A673 (cell line): Measurements from ENCODE around the gene RPS21. TPM values are rescaled to one million over a fixed set of nuclear protein-coding genes. Genes with fewer than 3 reads are reported as not detected.

Experiments
- BruUV-seq: library from RNA; stranded (reverse); fragments of 400-500 nt; replicated peaks from 2 replicates; lab custom pipeline; 2021; lab: Mats Ljungman, UMichigan
- CTCF ChIA-PET: fragments of 300-600 bp; sonication (Branson Sonifier 250); formaldehyde crosslinking; loops from one replicate; lab custom pipeline; 2022; ENCODE audit warnings: antibody characterized with exemption; lab: Charles Lee
- POLR2A ChIA-PET: fragments of 300-600 bp; sonication (Branson Sonifier 250); formaldehyde crosslinking; loops from one replicate; lab custom pipeline; 2022; ENCODE audit warnings: antibody characterized with exemption; ENCODE audit not compliant: low non-redundant PET; lab: Charles Lee
- DNase-seq: peaks from one replicate; pipeline ENCODE4 v3.0.0-alpha.2; 2015; ENCODE audit warnings: low spot score
- H3K27ac ChIP-seq: fragments of 200-600 bp; sonication (generic); 2 replicates; pipeline ENCODE4 v1.5.1; 2016; ENCODE audit warnings: mixed run types, low read depth, mild to moderate bottlenecking, mixed read lengths, antibody characterized with exemption, low read length; ENCODE audit not compliant: poor library complexity, severe bottlenecking
- H3K27me3 ChIP-seq: fragments of 200-600 bp; sonication (generic); replicated peaks from 2 replicates; pipeline ENCODE4 v1.6.1; 2017; ENCODE audit warnings: mixed run types, low read depth, mild to moderate bottlenecking, mixed read lengths, antibody characterized with exemption, low read length; ENCODE audit not compliant: insufficient read depth, poor library complexity
- H3K36me3 ChIP-seq: fragments of 200-600 bp; sonication (generic); 2 replicates; pipeline ENCODE4 v1.6.1; 2016; ENCODE audit warnings: mixed run types, mild to moderate bottlenecking, mixed read lengths, antibody characterized with exemption, low read length; ENCODE audit not compliant: insufficient read depth, poor library complexity, severe bottlenecking
- H3K4me1 ChIP-seq: fragments of 200-600 bp; sonication (generic); 2 replicates; pipeline ENCODE4 v1.6.1; 2017; ENCODE audit warnings: mixed run types, mild to moderate bottlenecking, mixed read lengths, antibody characterized with exemption, low read length; ENCODE audit not compliant: insufficient read depth, poor library complexity, severe bottlenecking
- H3K4me3 ChIP-seq: fragments of 200-600 bp; sonication (generic); 2 replicates; pipeline ENCODE4 v1.5.1; 2016; ENCODE audit warnings: low read depth, mixed run types, mild to moderate bottlenecking, mixed read lengths, low read length; ENCODE audit not compliant: poor library complexity, severe bottlenecking
- H3K9me3 ChIP-seq: fragments of 200-600 bp; sonication (generic); 2 replicates; pipeline ENCODE4 v1.6.1; 2016; ENCODE audit warnings: mixed run types, low read depth, mild to moderate bottlenecking, mixed read lengths, antibody characterized with exemption, low read length; ENCODE audit not compliant: poor library complexity, severe bottlenecking
- CTCF ChIP-seq: fragments of 300-800, 200-600 bp; sonication (generic); conservative IDR thresholded peaks from 2 replicates; pipeline ENCODE4 v1.5.1; 2017; ENCODE audit warnings: low read depth, mild to moderate bottlenecking, antibody characterized with exemption, low read length, moderate library complexity, mixed read lengths
- EZH2 ChIP-seq: fragments of 200-600 bp; sonication (generic); IDR thresholded peaks from 2 replicates; pipeline ENCODE4 v1.6.1; 2017; ENCODE audit warnings: borderline replicate concordance, low read depth, mild to moderate bottlenecking, mixed read lengths, antibody characterized with exemption, low read length; ENCODE audit not compliant: poor library complexity, severe bottlenecking
- intact Hi-C: fragments of 100-400 bp; cut with micrococcal nuclease; formaldehyde crosslinking; loops from one replicate; pipeline ENCODE4 v1.10.0; 2022; ENCODE audit not compliant: unreplicated experiment
- total RNA-seq: library from RNA; stranded (reverse); gene quantifications from 2 replicates; pipeline ENCODE4 v1.2.3, GENCODE V29; 2021

RPS21 gene
- total RNA-seq, 1 experiment from 2014 or later, result 1,506 TPM

- no peak for DNase-seq
- no TSS peak for BruUV-seq
Observed at GRCh38 chr20:62347151-62347404, 39.8 kb upstream of the RPS21 start.

GRCh38 chr20:62347445-62347844, 39.5 kb upstream of the RPS21 start:
- no peaks in the 10 kb centered on the region for H3K9me3 ChIP-seq
- ChIA-PET CTCF (no interaction called here), POLR2A (no interaction called here)
- intact Hi-C loops, result no loop called here
- H3K27me3 ChIP-seq, result no peaks in the 10 kb centered on the region
- DNase-seq, result no peak
- no peaks in the 10 kb centered on the region for H3K36me3 ChIP-seq
- TF ChIP-seq CTCF (no peak), EZH2 (no peak)
- no peaks in the 10 kb centered on the region for H3K4me1 ChIP-seq
- BruUV-seq, result no TSS peak
- H3K27ac ChIP-seq, result no peak overlapping the region
- no peak overlapping the region for H3K4me3 ChIP-seq

More at GRCh38 chr20:62347151-62347404, 39.8 kb upstream of the RPS21 start:
- no peaks in the 10 kb centered on the region for H3K27me3 ChIP-seq
- POLR2A ChIA-PET, result no interaction called here
- intact Hi-C loops, result no loop called here
- no peak overlapping the region for H3K27ac ChIP-seq
- no peak for TF ChIP-seq CTCF
- TF ChIP-seq EZH2, result no peak
- no peaks in the 10 kb centered on the region for H3K4me1 ChIP-seq
- H3K36me3 ChIP-seq, result no peaks in the 10 kb centered on the region
- no peaks in the 10 kb centered on the region for H3K9me3 ChIP-seq
- CTCF ChIA-PET, result no interaction called here
- H3K4me3 ChIP-seq, result no peak overlapping the region

GRCh38 chr20:62348604-62349003, 38.3 kb upstream of the RPS21 start:
- no peaks in the 10 kb centered on the region for H3K9me3 ChIP-seq
- H3K36me3 ChIP-seq, result no peaks in the 10 kb centered on the region
- no peak overlapping the region for H3K4me3 ChIP-seq
- H3K4me1 ChIP-seq, result no peaks in the 10 kb centered on the region
- H3K27ac ChIP-seq, result no peak overlapping the region
- CTCF ChIA-PET, result no interaction called here
- BruUV-seq, result no TSS peak
- TF ChIP-seq EZH2 (no peak), CTCF (no peak)
- no peak for DNase-seq
- intact Hi-C loops, result no loop called here
- POLR2A ChIA-PET, result no interaction called here
- H3K27me3 ChIP-seq, result no peaks in the 10 kb centered on the region
